GM13977 (cell line): ENCODE measurements around the gene MAGI1.

Experiments used
- DNase-seq: peaks from one replicate; pipeline ENCODE4 v3.0.0; 2012; ENCODE audit warnings: low spot score
- CTCF ChIP-seq: IDR thresholded peaks from 2 replicates; pipeline ENCODE4 v1.5.1; 2012; ENCODE audit warnings: mild to moderate bottlenecking, control low read depth; ENCODE audit not compliant: insufficient read depth; ENCODE audit errors: extremely low read depth, missing control alignments
- in situ Hi-C: fragments of 300-500 bp; cut with MboI; formaldehyde crosslinking; loops from one replicate; pipeline ENCODE4 v1.12.0; 2022; ENCODE audit warnings: low sequenced_read_pairs, low pct_unique_long_range_greater_than_20kb, mixed read lengths, inconsistent platforms; ENCODE audit not compliant: unreplicated experiment

The MAGI1 gene

GRCh38 chr3:66038726-66039589 lies at the start of gene MAGI1:
Gene MAGI1, minus strand, starts transcription at chr3:66038918. Its CDS starts 610 bp downstream, at chr3:66038308.
- in situ Hi-C loops, result no loop called here
- peak; percentile 89 for DNase-seq

GRCh38 chr3:66083784-66084213 lies 45.1 kb upstream of the MAGI1 start:
- no peak for TF ChIP-seq CTCF
- in situ Hi-C loops, result no loop called here
- no peak for DNase-seq

More at GRCh38 chr3:66038726-66039589, at the start of gene MAGI1:
- no peak for TF ChIP-seq CTCF

GRCh38 chr3:66083096-66083678 lies 44.5 kb upstream of the MAGI1 start:
- in situ Hi-C loops, result no loop called here
- no peak for DNase-seq
- no peak for TF ChIP-seq CTCF

GRCh38 chr3:66082679-66083078 lies 44.0 kb upstream of the MAGI1 start:
- no peak for DNase-seq
- in situ Hi-C loops, result no loop called here
- TF ChIP-seq CTCF, result no peak

- in situ Hi-C loops, result no loop called here
- no peak for DNase-seq
- TF ChIP-seq CTCF, result no peak
Observed at GRCh38 chr3:66080167-66080566, 41.4 kb upstream of the MAGI1 start.

- in situ Hi-C loops, result no loop called here
- no peak for TF ChIP-seq CTCF
- DNase-seq, result no peak
Observed at GRCh38 chr3:66077973-66078372, 39.3 kb upstream of the MAGI1 start.
